ENCODE results near the gene HS3ST6.

Gene HS3ST6

GRCh38 chr16:1861730-1862129 lies 56.5 kb downstream of the HS3ST6 start:
- TF ChIP-seq TCF4 (CRISPR knock-in tag; IDR thresholded peaks at IDR 0.05; ENCODE audit: borderline replicate concordance) (no peak), GLIS3 (CRISPR knock-in tag; IDR thresholded peaks at IDR 0.05) (no peak), ZNF70 (CRISPR knock-in tag; IDR thresholded peaks at IDR 0.05) (no peak), ZFP30 (CRISPR knock-in tag; IDR thresholded peaks at IDR 0.05) (no peak), ZNF565 (CRISPR knock-in tag; conservative IDR thresholded peaks at IDR 0.05; ENCODE audit: low read depth) (no peak), ZFP3 (CRISPR knock-in tag; IDR thresholded peaks at IDR 0.05) (no peak)
- TF ChIP-seq, protein P1, sequence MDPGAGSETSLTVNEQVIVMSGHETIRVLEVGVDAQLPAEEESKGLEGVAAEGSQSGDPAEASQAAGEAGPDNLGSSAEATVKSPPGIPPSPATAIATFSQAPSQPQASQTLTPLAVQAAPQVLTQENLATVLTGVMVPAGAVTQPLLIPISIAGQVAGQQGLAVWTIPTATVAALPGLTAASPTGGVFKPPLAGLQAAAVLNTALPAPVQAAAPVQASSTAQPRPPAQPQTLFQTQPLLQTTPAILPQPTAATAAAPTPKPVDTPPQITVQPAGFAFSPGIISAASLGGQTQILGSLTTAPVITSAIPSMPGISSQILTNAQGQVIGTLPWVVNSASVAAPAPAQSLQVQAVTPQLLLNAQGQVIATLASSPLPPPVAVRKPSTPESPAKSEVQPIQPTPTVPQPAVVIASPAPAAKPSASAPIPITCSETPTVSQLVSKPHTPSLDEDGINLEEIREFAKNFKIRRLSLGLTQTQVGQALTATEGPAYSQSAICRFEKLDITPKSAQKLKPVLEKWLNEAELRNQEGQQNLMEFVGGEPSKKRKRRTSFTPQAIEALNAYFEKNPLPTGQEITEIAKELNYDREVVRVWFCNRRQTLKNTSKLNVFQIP (CRISPR knock-in tag; IDR thresholded peaks at IDR 0.05; ENCODE audit: borderline replicate concordance, low read depth), result no peak
- ATAC-seq, result no peak
